Measurements from ENCODE around the gene CELF2. TPM values are rescaled to one million over a fixed set of nuclear protein-coding genes. Genes with fewer than 3 reads are reported as not detected.

The CELF2 gene
- total RNA-seq, 1 experiment from 2014 or later = 28.7 TPM

GRCh38 chr10:11066520-11066919 lies 48.8 kb downstream of the CELF2 start:
- H3T11ph ChIP-seq (ENCODE audit: low read length) = no peak overlapping the region
- H4K20me1 ChIP-seq (ENCODE audit: control insufficient read depth, insufficient read depth, insufficient read length) = no peaks in the 10 kb centered on the region
- no peak for DNase-seq
- no peak overlapping the region for H3K14ac ChIP-seq (ENCODE audit: insufficient read depth, low read length)
- no peaks in the 10 kb centered on the region for H3K79me1 ChIP-seq (ENCODE audit: insufficient read depth, low read depth, low read length, poor library complexity, severe bottlenecking)
- no peaks in the 10 kb centered on the region for H3K23me2 ChIP-seq (ENCODE audit: insufficient read length, low read depth, low read length, poor library complexity, severe bottlenecking)
- H3K4me1 Mint-ChIP-seq = peaks cover 8 to 10% of the 10 kb centered on the region in 2 experiments
- H3K27ac ChIP-seq (ENCODE audit: insufficient read length, low read depth, low read length) = no peak overlapping the region
- no peaks in the 10 kb centered on the region for H3K27me3 ChIP-seq (ENCODE audit: insufficient read depth, low read length)
- no peak overlapping the region for H4K91ac ChIP-seq (ENCODE audit: insufficient read length, low read depth, low read length)
- no peak overlapping the region for H2AFZ ChIP-seq (ENCODE audit: low read length)
- no peak overlapping the region for H2BK15ac ChIP-seq (ENCODE audit: low read depth, low read length)
- H3K18ac ChIP-seq (ENCODE audit: insufficient read length, low read depth, low read length) = no peak overlapping the region
- H3K9ac ChIP-seq (ENCODE audit: extremely low read depth, insufficient read length, low read length) = no peak overlapping the region
- H3K56ac ChIP-seq (ENCODE audit: insufficient read length, low read depth, low read length) = no peak overlapping the region
- H2BK5ac ChIP-seq (ENCODE audit: insufficient read length, low read length) = no peak overlapping the region
- no peak overlapping the region for H3K4me2 ChIP-seq (ENCODE audit: insufficient read depth, insufficient read length, low read length)
- no peak overlapping the region for H3K23ac ChIP-seq (ENCODE audit: insufficient read length, low read depth, low read length)
- H2AK5ac ChIP-seq (ENCODE audit: insufficient read length, low read length) = no peak overlapping the region
- no peaks in the 10 kb centered on the region for H3K79me2 ChIP-seq (ENCODE audit: insufficient read depth, low read length)
- WGBS (ENCODE audit: extremely low coverage, insufficient read length, low lambda C conversion rate) = no CpG with 5 or more reads among the region's 4 CpGs
- peaks cover 0 to 8% (median 0%) of the 10 kb centered on the region in 3 experiments; a peak in 5 of 7 replicates for H3K36me3 Mint-ChIP-seq (ENCODE audit: insufficient read depth in 1 of 3, low read depth in 3 of 3)
- no peaks in the 10 kb centered on the region for H3K27me3 Mint-ChIP-seq (ENCODE audit: low read depth)
- H4K8ac ChIP-seq (replicated peaks; ENCODE audit: insufficient read length, low read depth, low read length) = no peak overlapping the region
- H4K5ac ChIP-seq (ENCODE audit: insufficient read length, low read depth, low read length) = no peak overlapping the region
- no peaks in the 10 kb centered on the region for H3K4me1 ChIP-seq (ENCODE audit: insufficient read depth, low read length)
- H2BK12ac ChIP-seq (ENCODE audit: insufficient read length, low read depth, low read length) = no peak overlapping the region
- no peak overlapping the region for H2BK20ac ChIP-seq (ENCODE audit: low read depth, low read length, poor library complexity, severe bottlenecking)
- no peak overlapping the region for H3K27ac Mint-ChIP-seq
- H3K4me3 Mint-ChIP-seq = no peak overlapping the region
- no peak for TF ChIP-seq CTCF (conservative IDR thresholded peaks at IDR 0.05)
- no peak overlapping the region for H2BK120ac ChIP-seq (ENCODE audit: low read depth, low read length, poor library complexity, severe bottlenecking)
- no peaks in the 10 kb centered on the region for H3K9me3 ChIP-seq (ENCODE audit: control insufficient read depth, low read depth, low read length)
- H3K4ac ChIP-seq (ENCODE audit: low read depth, low read length) = no peak overlapping the region
- peaks cover 1 to 7% of the 10 kb centered on the region in 2 experiments; a peak in 3 of 5 replicates for H3K9me3 Mint-ChIP-seq
